Caco-2 (cell line): ENCODE results near the gene ERC2. TPM values are rescaled to one million over a fixed set of nuclear protein-coding genes. Genes with fewer than 3 reads are reported as not detected.

ENCODE experiments used
- BruUV-seq: library from RNA; stranded (reverse); fragments of 400-500 nt; replicated peaks from 2 replicates; lab custom pipeline; 2021; lab: Mats Ljungman, UMichigan
- CTCF ChIA-PET: fragments of 300-600 bp; sonication (Branson Sonifier 250); formaldehyde crosslinking; loops from one replicate; lab custom pipeline; 2022; ENCODE audit warnings: antibody characterized with exemption; lab: Charles Lee
- POLR2A ChIA-PET: fragments of 300-600 bp; sonication (Branson Sonifier 250); formaldehyde crosslinking; loops from one replicate; lab custom pipeline; 2022; ENCODE audit warnings: antibody characterized with exemption; lab: Charles Lee
- DNase-seq, 2 experiments: peaks; one replicate each; pipeline versions ENCODE4 v3.0.0 to v3.0.0-alpha.2; 2020 to 2022
- H3K27me3 ChIP-seq: replicated peaks from 2 replicates; pipeline ENCODE4 v1.6.0; 2011; ENCODE audit warnings: low read length; ENCODE audit not compliant: control insufficient read depth, insufficient read depth
- H3K36me3 ChIP-seq: 2 replicates; pipeline ENCODE4 v1.5.1; 2011; ENCODE audit warnings: low read length; ENCODE audit not compliant: control insufficient read depth, insufficient read depth
- H3K4me1 ChIP-seq: fragments of 250-450 bp; sonication (Bioruptor Pico); 2 replicates; pipeline ENCODE4 v1.5.1; 2020; ENCODE audit warnings: mild to moderate bottlenecking
- H3K4me3 ChIP-seq: 2 replicates; pipeline ENCODE4 v1.5.1; 2011; ENCODE audit warnings: low read depth, mild to moderate bottlenecking, control low read depth, low read length
- H3K9me3 ChIP-seq: fragments of 250-450 bp; sonication (Bioruptor Pico); 2 replicates; pipeline ENCODE4 v1.5.1; 2020; ENCODE audit warnings: mild to moderate bottlenecking, moderate library complexity
- H3K27ac Mint-ChIP-seq: one replicate; pipeline ENCODE4 v1.8.0; 2022; ENCODE audit warnings: mixed read lengths; ENCODE audit not compliant: unreplicated experiment
- H3K27me3 Mint-ChIP-seq: one replicate; pipeline ENCODE4 v1.8.0; 2022; ENCODE audit warnings: mixed read lengths; ENCODE audit not compliant: insufficient read depth, unreplicated experiment
- H3K36me3 Mint-ChIP-seq: one replicate; pipeline ENCODE4 v1.8.0; 2022; ENCODE audit warnings: mild to moderate bottlenecking, mixed read lengths; ENCODE audit not compliant: insufficient read depth, unreplicated experiment
- H3K4me1 Mint-ChIP-seq: one replicate; pipeline ENCODE4 v1.8.0; 2022; ENCODE audit warnings: low read depth, mixed read lengths; ENCODE audit not compliant: unreplicated experiment
- H3K4me3 Mint-ChIP-seq: one replicate; pipeline ENCODE4 v1.8.0; 2022; ENCODE audit warnings: mild to moderate bottlenecking, moderate library complexity, mixed read lengths; ENCODE audit not compliant: unreplicated experiment
- H3K9me3 Mint-ChIP-seq: one replicate; pipeline ENCODE4 v1.8.0; 2022; ENCODE audit warnings: mixed read lengths; ENCODE audit not compliant: unreplicated experiment
- CTCF ChIP-seq, 2 experiments: fragments of 200-600 bp in 1 of 2; IDR thresholded peaks; 1 replicate in 1 of 2; 2 replicates in 1 of 2; pipeline versions ENCODE4 v1.5.1 to v1.8.0; 2011 to 2022; ENCODE audit warnings: antibody characterized with exemption in 1 of 2, control low read depth in 1 of 2, inconsistent platforms in 1 of 2, low read depth in 1 of 2, low read length in 1 of 2, mild to moderate bottlenecking in 1 of 2, moderate library complexity in 1 of 2; ENCODE audit not compliant: insufficient read depth in 1 of 2, severe bottlenecking in 1 of 2, unreplicated experiment in 1 of 2
- intact Hi-C: fragments of 100-400 bp; cut with micrococcal nuclease; formaldehyde crosslinking; loops from one replicate; pipeline ENCODE4 v1.10.0; 2022; ENCODE audit not compliant: unreplicated experiment
- total RNA-seq: library from RNA; stranded (reverse); gene quantifications from 2 replicates; pipeline ENCODE4 v1.2.3, GENCODE V29; 2022

ERC2 gene
- total RNA-seq, 1 experiment from 2014 or later, result 0.54 TPM

GRCh38 chr3:56081246-56081645, 387.0 kb downstream of the ERC2 start:
- no peaks in the 10 kb centered on the region for H3K36me3 ChIP-seq
- H3K9me3 Mint-ChIP-seq, result no peaks in the 10 kb centered on the region
- no peak overlapping the region for H3K4me3 Mint-ChIP-seq
- CTCF ChIA-PET, result no interaction called here
- no peaks in the 10 kb centered on the region for H3K36me3 Mint-ChIP-seq
- DNase-seq, result no peak
- H3K4me3 ChIP-seq, result no peak overlapping the region
- no peaks in the 10 kb centered on the region for H3K4me1 ChIP-seq
- H3K27me3 Mint-ChIP-seq, result no peaks in the 10 kb centered on the region
- no TSS peak for BruUV-seq
- H3K4me1 Mint-ChIP-seq, result no peaks in the 10 kb centered on the region
- no peak for TF ChIP-seq CTCF (IDR thresholded peaks at IDR 0.05; ENCODE audit: insufficient read depth in 1 of 2, low read depth in 1 of 2, low read length in 1 of 2, severe bottlenecking in 1 of 2, unreplicated experiment in 1 of 2)
- no peaks in the 10 kb centered on the region for H3K27me3 ChIP-seq
- intact Hi-C loops, result no loop called here
- H3K27ac Mint-ChIP-seq, result no peak overlapping the region
- H3K9me3 ChIP-seq, result no peaks in the 10 kb centered on the region
- POLR2A ChIA-PET, result no interaction called here

- TF ChIP-seq CTCF (IDR thresholded peaks at IDR 0.05; ENCODE audit: insufficient read depth in 1 of 2, low read depth in 1 of 2, low read length in 1 of 2, severe bottlenecking in 1 of 2, unreplicated experiment in 1 of 2), result no peak
- ChIA-PET POLR2A (no interaction called here), CTCF (no interaction called here)
- intact Hi-C loops, result no loop called here
- H3K4me3 Mint-ChIP-seq, result no peak overlapping the region
- H3K27me3 ChIP-seq, result no peaks in the 10 kb centered on the region
- no peaks in the 10 kb centered on the region for H3K27me3 Mint-ChIP-seq
- no peaks in the 10 kb centered on the region for H3K9me3 ChIP-seq
- no peaks in the 10 kb centered on the region for H3K4me1 ChIP-seq
- H3K36me3 Mint-ChIP-seq, result no peaks in the 10 kb centered on the region
- H3K9me3 Mint-ChIP-seq, result no peaks in the 10 kb centered on the region
- no peaks in the 10 kb centered on the region for H3K4me1 Mint-ChIP-seq
- H3K36me3 ChIP-seq, result no peaks in the 10 kb centered on the region
- no peak overlapping the region for H3K4me3 ChIP-seq
- DNase-seq, result no peak
- H3K27ac Mint-ChIP-seq, result no peak overlapping the region
- BruUV-seq, result no TSS peak
Observed at GRCh38 chr3:56076746-56077145, 391.5 kb downstream of the ERC2 start.

GRCh38 chr3:56075089-56075488, 393.2 kb downstream of the ERC2 start:
- Histone ChIP-seq H3K27me3 (no peaks in the 10 kb centered on the region), H3K36me3 (no peaks in the 10 kb centered on the region), H3K9me3 (no peaks in the 10 kb centered on the region), H3K4me1 (peaks cover 2% of the 10 kb centered on the region; the same call in 1 of the 2 replicates), H3K4me3 (no peak overlapping the region)
- H3K4me1 Mint-ChIP-seq, result no peaks in the 10 kb centered on the region
- CTCF ChIA-PET, result no interaction called here
- no peak overlapping the region for H3K27ac Mint-ChIP-seq
- intact Hi-C loops, result no loop called here
- POLR2A ChIA-PET, result no interaction called here
- no peak overlapping the region for H3K4me3 Mint-ChIP-seq
- TF ChIP-seq CTCF (IDR thresholded peaks at IDR 0.05; ENCODE audit: insufficient read depth in 1 of 2, low read depth in 1 of 2, low read length in 1 of 2, severe bottlenecking in 1 of 2, unreplicated experiment in 1 of 2), result no peak
- H3K27me3 Mint-ChIP-seq, result no peaks in the 10 kb centered on the region
- no peaks in the 10 kb centered on the region for H3K9me3 Mint-ChIP-seq
- no peak for DNase-seq
- no peaks in the 10 kb centered on the region for H3K36me3 Mint-ChIP-seq
- no TSS peak for BruUV-seq
